GM13977 (cell line): ENCODE data around the gene WDR59.
"Not testable (repeated sequence)": the region's sequence is repeated elsewhere in the genome, so short reads cannot be mapped to it uniquely, and the experiment has no call there.

ENCODE experiments used
- DNase-seq: peaks from one replicate; pipeline ENCODE4 v3.0.0; 2012; ENCODE audit warnings: low spot score
- CTCF ChIP-seq: IDR thresholded peaks from 2 replicates; pipeline ENCODE4 v1.5.1; 2012; ENCODE audit warnings: mild to moderate bottlenecking, control low read depth; ENCODE audit not compliant: insufficient read depth; ENCODE audit errors: extremely low read depth, missing control alignments
- in situ Hi-C: fragments of 300-500 bp; cut with MboI; formaldehyde crosslinking; loops from one replicate; pipeline ENCODE4 v1.12.0; 2022; ENCODE audit warnings: low sequenced_read_pairs, low pct_unique_long_range_greater_than_20kb, mixed read lengths, inconsistent platforms; ENCODE audit not compliant: unreplicated experiment

The WDR59 gene

GRCh38 chr16:74997042-74997491, 12.1 kb upstream of the WDR59 start:
- in situ Hi-C loops, result loop anchor here (10.0 kb wide), 1 partner anchor 108 kb away; no protein-coding TSS in a partner anchor
- TF ChIP-seq CTCF, result no peak
- no peak for DNase-seq

GRCh38 chr16:74995986-74996385, 11.1 kb upstream of the WDR59 start:
- in situ Hi-C loops, result loop anchor here (10.0 kb wide), 1 partner anchor 109 kb away; no protein-coding TSS in a partner anchor
- no peak for TF ChIP-seq CTCF
- no peak for DNase-seq

- in situ Hi-C loops, result loop anchor here (10.0 kb wide), 1 partner anchor 113 kb away; no protein-coding TSS in a partner anchor
- TF ChIP-seq CTCF, result no peak
- DNase-seq, result no peak
These were observed 6.9 kb upstream of the WDR59 start for GRCh38 chr16:74991593-74992403.

GRCh38 chr16:74991268-74991592, 6.3 kb upstream of the WDR59 start:
- no peak for DNase-seq
- in situ Hi-C loops, result loop anchor here (10.0 kb wide), 1 partner anchor 114 kb away; no protein-coding TSS in a partner anchor
- TF ChIP-seq CTCF, result no peak

GRCh38 chr16:74990832-74991231, 5.9 kb upstream of the WDR59 start:
- in situ Hi-C loops, result loop anchor here (10.0 kb wide), 1 partner anchor 114 kb away; no protein-coding TSS in a partner anchor
- DNase-seq, result no peak
- no peak for TF ChIP-seq CTCF

GRCh38 chr16:74989864-74990263, 4.9 kb upstream of the WDR59 start:
- in situ Hi-C loops, result loop anchor here (10.0 kb wide), 1 partner anchor 115 kb away; no protein-coding TSS in a partner anchor
- DNase-seq, result not testable (repeated sequence)

GRCh38 chr16:74987027-74987681, 2.2 kb upstream of the WDR59 start:
- in situ Hi-C loops, result no loop called here
- no peak for TF ChIP-seq CTCF
- DNase-seq, result no peak
